B cell (primary cell): Measurements from ENCODE around the gene EME1. TPM values are rescaled to one million over a fixed set of nuclear protein-coding genes. Genes with fewer than 3 reads are reported as not detected.

Experiments
- ATAC-seq: fragments of 200-7000 bp; cut with Tn5 transposase; one replicate; pipeline ENCODE4 v1.10.0; 2021; ENCODE audit warnings: low read depth, mild to moderate bottlenecking, moderate number of reproducible peaks, moderate library complexity
- CTCF ChIA-PET: fragments of 350-600 bp; sonication (Branson Sonifier 250); formaldehyde crosslinking; loops from one replicate; lab custom pipeline; 2021; ENCODE audit warnings: antibody characterized with exemption, inconsistent platforms; lab: Charles Lee
- POLR2A ChIA-PET: fragments of 350-600 bp; sonication (Branson Sonifier 250); formaldehyde crosslinking; loops from one replicate; lab custom pipeline; 2021; ENCODE audit warnings: antibody characterized with exemption; lab: Charles Lee
- DNase-seq: peaks from one replicate; pipeline ENCODE4 v3.0.0; 2013
- H2AFZ ChIP-seq: 2 replicates; pipeline ENCODE4 v1.6.1; 2012; ENCODE audit warnings: mild to moderate bottlenecking, low read depth, low read length; ENCODE audit not compliant: insufficient read depth, poor library complexity, severe bottlenecking
- H3K27ac ChIP-seq, 2 donors: 1 replicate in 1 of 2; 2 replicates in 1 of 2; pipeline ENCODE4 v1.5.1; 2012 to 2013; ENCODE audit warnings: low read length in 2 of 2, mild to moderate bottlenecking in 2 of 2, moderate library complexity in 1 of 2
- H3K27me3 ChIP-seq, 4 experiments: fragments of 200-600 bp in 1 of 4; sonication (generic) in 1 of 4; replicated peaks in 1 of 4; 1 replicate in 2 of 4; 2 replicates in 2 of 4; pipeline versions ENCODE4 v1.6.1 to v1.7.0; 2013 to 2016; ENCODE audit warnings: low read length in 3 of 4, mild to moderate bottlenecking in 2 of 4, mixed read lengths in 1 of 4, moderate library complexity in 1 of 4; ENCODE audit not compliant: insufficient read depth in 4 of 4, control insufficient read depth in 3 of 4; ENCODE audit errors: control extremely low read depth in 1 of 4
- H3K36me3 ChIP-seq, 2 experiments: replicated peaks in 1 of 2; 1 replicate in 1 of 2; 2 replicates in 1 of 2; pipeline versions ENCODE4 v1.6.1 to v1.7.1; 2013; ENCODE audit warnings: low read length in 1 of 2; ENCODE audit not compliant: insufficient read depth in 2 of 2, control insufficient read depth in 1 of 2; ENCODE audit errors: control extremely low read depth in 1 of 2, extremely low read depth in 1 of 2
- H3K4me1 ChIP-seq, 2 donors: fragments of 200-600 bp in 1 of 2; sonication (generic) in 1 of 2; 1 replicate in 1 of 2; 2 replicates in 1 of 2; pipeline versions ENCODE4 v1.5.1 to v1.6.1; 2013 to 2017; ENCODE audit warnings: low read length in 2 of 2; ENCODE audit not compliant: control insufficient read depth in 2 of 2, insufficient read depth in 2 of 2
- H3K4me2 ChIP-seq: replicated peaks from 2 replicates; pipeline ENCODE3; 2012; ENCODE audit warnings: mild to moderate bottlenecking, low read depth, low read length; ENCODE audit not compliant: poor library complexity, severe bottlenecking
- H3K4me3 ChIP-seq, 5 experiments: fragments of 200-600 bp in 1 of 5; sonication (generic) in 1 of 5; 1 replicate in 3 of 5; 2 replicates in 2 of 5; pipeline versions ENCODE4 v1.5.1 to v1.7.0; 2011 to 2016; ENCODE audit warnings: low read length in 4 of 5, mild to moderate bottlenecking in 4 of 5, low read depth in 2 of 5, control low read depth in 1 of 5, moderate library complexity in 1 of 5; ENCODE audit not compliant: insufficient read depth in 1 of 5; ENCODE audit errors: control extremely low read depth in 1 of 5, extremely low read depth in 1 of 5
- H3K79me2 ChIP-seq: fragments of 200-600 bp; sonication (generic); one replicate; pipeline ENCODE4 v1.6.0; 2016; ENCODE audit warnings: low read length; ENCODE audit not compliant: control insufficient read depth, insufficient read depth
- H3K9ac ChIP-seq: fragments of 200-600 bp; sonication (generic); 2 replicates; pipeline ENCODE4 v1.6.1; 2017; ENCODE audit warnings: mild to moderate bottlenecking, low read length, moderate library complexity
- H3K9me3 ChIP-seq, 3 donors: one replicate each; pipeline versions ENCODE4 v1.6.1 to v1.7.1; 2013; ENCODE audit warnings: low read length in 2 of 3; ENCODE audit not compliant: control insufficient read depth in 2 of 3, insufficient read depth in 1 of 3; ENCODE audit errors: control extremely low read depth in 1 of 3
- H4K20me1 ChIP-seq: 2 replicates; pipeline ENCODE4 v1.6.0; 2012; ENCODE audit warnings: mild to moderate bottlenecking, low read length; ENCODE audit not compliant: insufficient read depth, control insufficient read depth, poor library complexity, severe bottlenecking
- H3K27ac Mint-ChIP-seq: one replicate; pipeline ENCODE4 v1.8.0; 2021; ENCODE audit warnings: mixed read lengths
- H3K27me3 Mint-ChIP-seq: one replicate; pipeline ENCODE4 v1.8.0; 2021; ENCODE audit warnings: mixed read lengths
- H3K4me1 Mint-ChIP-seq: one replicate; pipeline ENCODE4 v1.8.0; 2021; ENCODE audit warnings: mixed read lengths
- H3K4me3 Mint-ChIP-seq: one replicate; pipeline ENCODE4 v1.8.0; 2021; ENCODE audit warnings: mixed read lengths
- H3K9me3 Mint-ChIP-seq: one replicate; pipeline ENCODE4 v1.8.0; 2022; ENCODE audit warnings: mixed read lengths; ENCODE audit not compliant: insufficient read depth
- EZH2 ChIP-seq: IDR thresholded peaks from 2 replicates; pipeline ENCODE4 v1.6.1; 2012; ENCODE audit warnings: borderline replicate concordance, low read depth, mild to moderate bottlenecking, moderate library complexity, low read length; ENCODE audit not compliant: insufficient read depth, poor library complexity, severe bottlenecking
- WGBS: methylation state at CpG from one replicate; pipeline ENCODE4 v1.1.5; 2013; ENCODE audit warnings: missing lambda C conversion rate; ENCODE audit not compliant: insufficient coverage; 5-methylcytosine and 5-hydroxymethylcytosine counted together
- intact Hi-C: fragments of 100-400 bp; cut with micrococcal nuclease; formaldehyde crosslinking; loops from one replicate; pipeline ENCODE4 v1.10.0; 2022
- polyA plus RNA-seq: library from polyadenylated mRNA; depleted of rRNA; stranded (reverse); fragments of >200 nt; gene quantifications from 2 replicates; pipeline ENCODE4 v1.2.3, GENCODE V29; 2012
- total RNA-seq, 2 donors: library from RNA; stranded (reverse); fragments of 120-200 nt in 1 of 2; gene quantifications; 1 replicate in 1 of 2; 2 replicates in 1 of 2; pipeline versions ENCODE4 v1.2.3 to v1.2.4, GENCODE V29; 2013 to 2022
- TF ChIP-seq, protein P1 (sequence below): fragments of 200-600 bp; IDR thresholded peaks from one replicate; pipeline ENCODE4 v1.8.0; 2022; ENCODE audit warnings: antibody characterized with exemption, mild to moderate bottlenecking

Gene EME1
- total and polyA plus RNA-seq, 2 donors (not counting 1 experiment from before 2014, with no cell fraction given) = 1.6 to 2.3 TPM

DNA sequence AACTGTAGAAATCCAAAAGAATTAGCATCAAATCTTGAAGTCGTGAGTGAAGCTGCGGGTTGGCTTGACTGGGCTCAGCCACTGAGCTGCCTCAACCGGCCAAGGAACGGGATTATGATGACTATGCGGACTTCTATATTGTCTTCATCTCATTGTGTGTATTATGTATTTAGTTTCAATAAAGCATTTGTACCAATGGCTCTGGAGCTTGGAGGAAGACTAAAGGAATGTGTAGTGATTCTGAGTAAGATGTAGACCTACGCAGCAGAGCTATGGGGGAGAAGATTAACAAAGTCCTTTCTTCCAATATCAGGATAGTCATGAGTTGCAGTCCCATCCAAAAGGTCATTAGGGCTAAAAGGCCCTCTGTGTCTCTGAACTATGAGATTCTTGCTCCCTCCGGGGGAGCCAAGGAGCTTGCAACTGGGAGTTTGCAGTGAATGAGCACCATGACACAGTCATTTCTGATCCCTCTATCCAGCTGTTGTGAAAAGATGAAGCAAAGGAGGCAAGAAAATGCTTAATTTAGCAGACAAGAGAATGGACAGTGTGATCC lies 8.3 kb downstream of the EME1 start:
- H3K9me3 Mint-ChIP-seq = no peaks in the 10 kb centered on the region
- Histone ChIP-seq H3K27me3 (no peaks in the 10 kb centered on the region), H3K36me3 (peaks cover 20 to 54% of the 10 kb centered on the region in 2 experiments), H3K4me2 (no peak overlapping the region), H2AFZ (no peak overlapping the region), H4K20me1 (no peaks in the 10 kb centered on the region), H3K4me1 (no peaks in the 10 kb centered on the region), H3K79me2 (no peaks in the 10 kb centered on the region), H3K9me3 (no peaks in the 10 kb centered on the region), H3K4me3 (no peak overlapping the region), H3K9ac (no peak overlapping the region), H3K27ac (no peak overlapping the region)
- DNase-seq = no peak
- TF ChIP-seq, protein P1, sequence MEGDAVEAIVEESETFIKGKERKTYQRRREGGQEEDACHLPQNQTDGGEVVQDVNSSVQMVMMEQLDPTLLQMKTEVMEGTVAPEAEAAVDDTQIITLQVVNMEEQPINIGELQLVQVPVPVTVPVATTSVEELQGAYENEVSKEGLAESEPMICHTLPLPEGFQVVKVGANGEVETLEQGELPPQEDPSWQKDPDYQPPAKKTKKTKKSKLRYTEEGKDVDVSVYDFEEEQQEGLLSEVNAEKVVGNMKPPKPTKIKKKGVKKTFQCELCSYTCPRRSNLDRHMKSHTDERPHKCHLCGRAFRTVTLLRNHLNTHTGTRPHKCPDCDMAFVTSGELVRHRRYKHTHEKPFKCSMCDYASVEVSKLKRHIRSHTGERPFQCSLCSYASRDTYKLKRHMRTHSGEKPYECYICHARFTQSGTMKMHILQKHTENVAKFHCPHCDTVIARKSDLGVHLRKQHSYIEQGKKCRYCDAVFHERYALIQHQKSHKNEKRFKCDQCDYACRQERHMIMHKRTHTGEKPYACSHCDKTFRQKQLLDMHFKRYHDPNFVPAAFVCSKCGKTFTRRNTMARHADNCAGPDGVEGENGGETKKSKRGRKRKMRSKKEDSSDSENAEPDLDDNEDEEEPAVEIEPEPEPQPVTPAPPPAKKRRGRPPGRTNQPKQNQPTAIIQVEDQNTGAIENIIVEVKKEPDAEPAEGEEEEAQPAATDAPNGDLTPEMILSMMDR = no peak
- TF ChIP-seq EZH2 = no peak
- H3K27ac Mint-ChIP-seq = no peak overlapping the region
- ChIA-PET POLR2A (interaction anchor here (1.6 kb wide), 1 partner anchor 16 kb away, joined by 4 read pairs; the partner anchor contains the start of gene LRRC59), CTCF (interaction anchor here (1.5 to 3.3 kb wide), 3 partner anchors 14 to 19 kb away, joined by 4 to 15 read pairs (median 7); partner anchors contain the start of gene LRRC59)
- H3K27me3 Mint-ChIP-seq = no peaks in the 10 kb centered on the region
- 100% methylated on average over 2 of the region's 7 CpGs for WGBS
- H3K4me3 Mint-ChIP-seq = no peak overlapping the region
- H3K4me1 Mint-ChIP-seq = no peaks in the 10 kb centered on the region
- no peak for ATAC-seq
- intact Hi-C loops = no loop called here

DNA sequence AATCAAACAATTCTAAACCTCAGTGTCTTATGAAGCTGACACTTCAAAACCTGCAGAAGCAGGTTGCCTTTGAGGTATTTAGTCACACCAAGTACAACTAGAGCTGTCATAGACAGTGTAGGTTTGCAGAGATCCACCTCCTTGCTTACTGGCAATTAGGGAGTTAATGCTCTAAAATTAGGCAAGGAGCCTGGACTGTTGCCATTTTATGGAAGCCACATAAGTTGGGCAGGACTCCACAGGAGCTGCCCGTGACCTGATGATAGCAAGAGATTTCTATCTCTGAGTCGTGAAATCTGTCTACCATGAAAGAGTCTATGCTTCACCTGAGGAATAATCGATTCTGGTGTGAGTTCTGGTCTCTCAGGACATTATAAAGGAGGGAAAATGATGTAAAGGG lies 8.9 kb downstream of the EME1 start:
- H3K4me1 Mint-ChIP-seq = no peaks in the 10 kb centered on the region
- no peak overlapping the region for H2AFZ ChIP-seq
- no peaks in the 10 kb centered on the region for H4K20me1 ChIP-seq
- intact Hi-C loops = no loop called here
- peaks cover 25 to 59% of the 10 kb centered on the region in 2 experiments for H3K36me3 ChIP-seq
- H3K27ac Mint-ChIP-seq = no peak overlapping the region
- no peak overlapping the region for H3K4me3 ChIP-seq
- TF ChIP-seq EZH2 = no peak
- TF ChIP-seq, protein P1 = no peak
- ChIA-PET POLR2A (interaction anchor here (1.6 kb wide), 1 partner anchor 15 kb away, joined by 4 read pairs; the partner anchor contains the start of gene LRRC59), CTCF (interaction anchor here (1.5 to 3.3 kb wide), 3 partner anchors 14 to 20 kb away, joined by 4 to 15 read pairs (median 7); partner anchors contain the start of gene LRRC59)
- H3K27ac ChIP-seq = no peak overlapping the region
- H3K9me3 Mint-ChIP-seq = no peaks in the 10 kb centered on the region
- no peaks in the 10 kb centered on the region for H3K79me2 ChIP-seq
- H3K4me1 ChIP-seq = no peaks in the 10 kb centered on the region
- H3K9me3 ChIP-seq = no peaks in the 10 kb centered on the region
- 87% methylated on average over 3 of the region's 3 CpGs for WGBS
- no peak overlapping the region for H3K9ac ChIP-seq
- no peak overlapping the region for H3K4me2 ChIP-seq
- ATAC-seq = no peak
- DNase-seq = no peak
- no peak overlapping the region for H3K4me3 Mint-ChIP-seq
- H3K27me3 ChIP-seq = no peaks in the 10 kb centered on the region
- H3K27me3 Mint-ChIP-seq = no peaks in the 10 kb centered on the region
